Measurements from ENCODE around the gene PHF1.
A peak's percentile ranks its signal among the peaks of the same experiment; 100 is the strongest.
"Not testable (repeated sequence)": the region's sequence is repeated elsewhere in the genome, so short reads cannot be mapped to it uniquely, and the experiment has no call there.

The PHF1 gene

DNA sequence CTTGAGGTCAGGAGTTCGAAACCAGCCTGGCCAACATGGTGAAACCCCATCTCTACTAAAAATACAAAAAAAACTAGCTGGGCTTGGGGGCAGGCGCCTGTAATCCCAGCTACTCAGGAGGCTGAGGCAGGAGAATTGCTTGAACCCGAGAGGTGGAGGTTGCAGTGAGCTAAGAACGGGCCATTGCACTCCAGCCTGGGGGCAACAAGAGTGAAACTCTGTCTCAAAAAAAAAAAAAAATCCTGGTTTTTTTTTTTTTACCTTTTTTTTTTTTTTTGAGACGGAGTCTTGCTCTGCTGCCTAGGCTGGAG is 43.1 kb upstream of the PHF1 start:
- CTCF ChIA-PET, result interaction anchor here (1.7 kb wide), 1 partner anchor 23 kb away, joined by 5 read pairs; no protein-coding TSS in a partner anchor
- H3K4me1 ChIP-seq (ENCODE audit: control insufficient read depth, insufficient read depth, low read length); H3K9me3 ChIP-seq (ENCODE audit: control insufficient read depth, insufficient read depth, low read depth, low read length); H3K36me3 ChIP-seq (ENCODE audit: control insufficient read depth in 2 of 2, insufficient read depth in 1 of 2, low read length in 2 of 2); H3K4me3 ChIP-seq (ENCODE audit: low read depth, low read length); H3K27ac ChIP-seq (ENCODE audit: extremely low read depth, low read depth, low read length): not testable (repeated sequence)
- TF ChIP-seq, protein P1, sequence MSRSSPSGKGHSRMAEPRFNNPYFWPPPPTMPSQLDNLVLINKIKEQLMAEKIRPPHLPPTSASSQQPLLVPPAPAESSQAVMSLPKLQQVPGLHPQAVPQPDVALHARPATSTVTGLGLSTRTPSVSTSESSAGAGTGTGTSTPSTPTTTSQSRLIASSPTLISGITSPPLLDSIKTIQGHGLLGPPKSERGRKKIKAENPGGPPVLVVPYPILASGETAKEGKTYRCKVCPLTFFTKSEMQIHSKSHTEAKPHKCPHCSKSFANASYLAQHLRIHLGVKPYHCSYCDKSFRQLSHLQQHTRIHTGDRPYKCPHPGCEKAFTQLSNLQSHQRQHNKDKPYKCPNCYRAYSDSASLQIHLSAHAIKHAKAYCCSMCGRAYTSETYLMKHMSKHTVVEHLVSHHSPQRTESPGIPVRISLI (tag by site-specific recombination; IDR thresholded peaks at IDR 0.05), result peak; percentile 56; the same call in 1 of the 2 replicates
- POLR2A ChIA-PET, result interaction anchor here (0.7 to 1.2 kb wide), 2 partner anchors 78 to 213 kb away, joined by 3 to 7 read pairs; partner anchors contain the start of genes BAK1 and PFDN6

DNA sequence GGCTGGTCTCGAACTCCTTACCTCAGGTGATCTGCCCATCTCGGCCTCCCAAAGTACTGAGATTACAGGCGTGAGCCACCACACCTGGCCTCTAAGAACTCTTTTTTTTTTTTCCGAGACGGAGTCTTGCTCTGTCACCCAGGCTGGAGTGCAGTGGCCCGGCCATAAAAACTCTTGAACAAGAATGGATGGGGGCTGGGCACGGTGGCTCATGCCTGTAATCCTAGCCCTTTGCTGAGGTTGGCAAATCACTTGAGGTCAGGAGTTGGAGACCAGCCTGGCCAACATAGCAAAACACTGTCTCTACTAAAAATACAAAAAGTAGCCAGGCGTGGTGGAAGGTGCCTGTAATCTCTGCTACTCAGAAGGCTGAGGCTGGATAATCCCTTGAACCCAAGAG is 38.9 kb upstream of the PHF1 start:
- H3K4me1 ChIP-seq (ENCODE audit: control insufficient read depth, insufficient read depth, low read length), result peaks cover 19% of the 10 kb centered on the region
- H3K27ac ChIP-seq (ENCODE audit: extremely low read depth, low read depth, low read length); H3K36me3 ChIP-seq (ENCODE audit: control insufficient read depth in 2 of 2, insufficient read depth in 1 of 2, low read length in 2 of 2); H3K4me3 ChIP-seq (ENCODE audit: low read depth, low read length); H3K9me3 ChIP-seq (ENCODE audit: control insufficient read depth, insufficient read depth, low read depth, low read length); POLR2A ChIA-PET: not testable (repeated sequence)
- CTCF ChIA-PET, result interaction anchor here (0.6 to 1.3 kb wide), 5 partner anchors 12 to 319 kb away, joined by 3 to 8 read pairs (median 4); no protein-coding TSS in a partner anchor

DNA sequence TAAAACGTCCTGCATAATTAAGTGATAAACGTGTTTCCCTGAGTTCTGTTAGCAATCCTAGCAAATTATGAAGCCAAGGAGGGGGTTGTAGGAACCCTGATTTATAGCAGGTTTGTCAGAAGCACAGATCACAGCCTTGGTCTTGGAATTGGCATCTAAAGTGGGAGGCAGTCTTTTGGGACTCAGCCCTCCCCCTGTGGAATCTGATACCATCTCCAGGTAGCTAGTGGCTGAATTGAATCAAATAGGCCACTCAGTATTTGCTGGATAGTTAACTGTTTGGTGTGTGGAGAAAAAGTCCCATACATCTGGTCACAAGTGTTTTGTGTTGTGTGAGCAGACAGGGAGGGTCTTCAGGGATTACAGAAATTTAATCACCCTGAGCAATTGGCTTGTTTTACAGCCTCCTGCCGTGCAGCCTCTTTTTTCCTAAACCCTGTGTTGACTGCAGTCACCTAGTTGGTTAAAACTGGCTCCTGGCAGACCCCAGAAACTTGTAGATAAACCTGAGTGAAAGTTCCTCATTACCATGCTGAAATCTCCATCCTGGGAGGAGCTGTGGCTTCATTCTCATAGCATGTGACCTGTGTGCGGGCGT is 38.2 kb upstream of the PHF1 start:
- TF ChIP-seq ZNF785 (tag by site-specific recombination; IDR thresholded peaks at IDR 0.05) (no peak), BCL11A (tag by site-specific recombination; IDR thresholded peaks at IDR 0.05; ENCODE audit: low read depth) (no peak), ZNF169 (tag by site-specific recombination; IDR thresholded peaks at IDR 0.05) (no peak), ZNF274 (IDR thresholded peaks at IDR 0.05; ENCODE audit: low read length) (no peak), ZNF274 (tag by site-specific recombination; IDR thresholded peaks at IDR 0.05; ENCODE audit: borderline replicate concordance) (no peak), ZFP41 (tag by site-specific recombination; IDR thresholded peaks at IDR 0.05; ENCODE audit: borderline replicate concordance) (no peak), ZNF184 (tag by site-specific recombination; IDR thresholded peaks at IDR 0.05) (no peak), OVOL3 (tag by site-specific recombination; IDR thresholded peaks at IDR 0.05) (no peak), ZNF837 (tag by site-specific recombination; IDR thresholded peaks at IDR 0.05) (no peak), KLF7 (tag by site-specific recombination; IDR thresholded peaks at IDR 0.05; ENCODE audit: borderline replicate concordance) (no peak), ZNF658 (tag by site-specific recombination; IDR thresholded peaks at IDR 0.05) (no peak), ZBTB17 (tag by site-specific recombination; IDR thresholded peaks at IDR 0.05) (peak; percentile 32; the same call in 1 of the 2 replicates), SP7 (tag by site-specific recombination; IDR thresholded peaks at IDR 0.05) (0 out of 2 replicates have a peak, but pooled peaks have one; percentile 13), HOXC10 (CRISPR knock-in tag; IDR thresholded peaks at IDR 0.05) (no peak), ZEB2 (tag by site-specific recombination; IDR thresholded peaks at IDR 0.05) (no peak)
- TF ChIP-seq, protein P2, sequence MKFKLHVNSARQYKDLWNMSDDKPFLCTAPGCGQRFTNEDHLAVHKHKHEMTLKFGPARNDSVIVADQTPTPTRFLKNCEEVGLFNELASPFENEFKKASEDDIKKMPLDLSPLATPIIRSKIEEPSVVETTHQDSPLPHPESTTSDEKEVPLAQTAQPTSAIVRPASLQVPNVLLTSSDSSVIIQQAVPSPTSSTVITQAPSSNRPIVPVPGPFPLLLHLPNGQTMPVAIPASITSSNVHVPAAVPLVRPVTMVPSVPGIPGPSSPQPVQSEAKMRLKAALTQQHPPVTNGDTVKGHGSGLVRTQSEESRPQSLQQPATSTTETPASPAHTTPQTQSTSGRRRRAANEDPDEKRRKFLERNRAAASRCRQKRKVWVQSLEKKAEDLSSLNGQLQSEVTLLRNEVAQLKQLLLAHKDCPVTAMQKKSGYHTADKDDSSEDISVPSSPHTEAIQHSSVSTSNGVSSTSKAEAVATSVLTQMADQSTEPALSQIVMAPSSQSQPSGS (tag by site-specific recombination; IDR thresholded peaks at IDR 0.05; ENCODE audit: low read depth), result no peak
- TF ChIP-seq, protein P3, sequence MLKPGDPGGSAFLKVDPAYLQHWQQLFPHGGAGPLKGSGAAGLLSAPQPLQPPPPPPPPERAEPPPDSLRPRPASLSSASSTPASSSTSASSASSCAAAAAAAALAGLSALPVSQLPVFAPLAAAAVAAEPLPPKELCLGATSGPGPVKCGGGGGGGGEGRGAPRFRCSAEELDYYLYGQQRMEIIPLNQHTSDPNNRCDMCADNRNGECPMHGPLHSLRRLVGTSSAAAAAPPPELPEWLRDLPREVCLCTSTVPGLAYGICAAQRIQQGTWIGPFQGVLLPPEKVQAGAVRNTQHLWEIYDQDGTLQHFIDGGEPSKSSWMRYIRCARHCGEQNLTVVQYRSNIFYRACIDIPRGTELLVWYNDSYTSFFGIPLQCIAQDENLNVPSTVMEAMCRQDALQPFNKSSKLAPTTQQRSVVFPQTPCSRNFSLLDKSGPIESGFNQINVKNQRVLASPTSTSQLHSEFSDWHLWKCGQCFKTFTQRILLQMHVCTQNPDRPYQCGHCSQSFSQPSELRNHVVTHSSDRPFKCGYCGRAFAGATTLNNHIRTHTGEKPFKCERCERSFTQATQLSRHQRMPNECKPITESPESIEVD (tag by site-specific recombination; IDR thresholded peaks at IDR 0.05), result peak; percentile 55
- TF ChIP-seq, protein P4, sequence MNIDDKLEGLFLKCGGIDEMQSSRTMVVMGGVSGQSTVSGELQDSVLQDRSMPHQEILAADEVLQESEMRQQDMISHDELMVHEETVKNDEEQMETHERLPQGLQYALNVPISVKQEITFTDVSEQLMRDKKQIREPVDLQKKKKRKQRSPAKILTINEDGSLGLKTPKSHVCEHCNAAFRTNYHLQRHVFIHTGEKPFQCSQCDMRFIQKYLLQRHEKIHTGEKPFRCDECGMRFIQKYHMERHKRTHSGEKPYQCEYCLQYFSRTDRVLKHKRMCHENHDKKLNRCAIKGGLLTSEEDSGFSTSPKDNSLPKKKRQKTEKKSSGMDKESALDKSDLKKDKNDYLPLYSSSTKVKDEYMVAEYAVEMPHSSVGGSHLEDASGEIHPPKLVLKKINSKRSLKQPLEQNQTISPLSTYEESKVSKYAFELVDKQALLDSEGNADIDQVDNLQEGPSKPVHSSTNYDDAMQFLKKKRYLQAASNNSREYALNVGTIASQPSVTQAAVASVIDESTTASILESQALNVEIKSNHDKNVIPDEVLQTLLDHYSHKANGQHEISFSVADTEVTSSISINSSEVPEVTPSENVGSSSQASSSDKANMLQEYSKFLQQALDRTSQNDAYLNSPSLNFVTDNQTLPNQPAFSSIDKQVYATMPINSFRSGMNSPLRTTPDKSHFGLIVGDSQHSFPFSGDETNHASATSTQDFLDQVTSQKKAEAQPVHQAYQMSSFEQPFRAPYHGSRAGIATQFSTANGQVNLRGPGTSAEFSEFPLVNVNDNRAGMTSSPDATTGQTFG (tag by site-specific recombination; IDR thresholded peaks at IDR 0.05; ENCODE audit: borderline replicate concordance), result no peak
- Histone ChIP-seq H3K4me1 (ENCODE audit: control insufficient read depth, insufficient read depth, low read length) (peaks cover 19% of the 10 kb centered on the region), H3K36me3 (ENCODE audit: control insufficient read depth in 2 of 2, insufficient read depth in 1 of 2, low read length in 2 of 2) (no peaks in the 10 kb centered on the region), H3K4me3 (ENCODE audit: low read depth, low read length) (no peak overlapping the region), H3K27ac (ENCODE audit: extremely low read depth, low read depth, low read length) (no peak overlapping the region; the same call in 1 of the 2 replicates), H3K9me3 (ENCODE audit: control insufficient read depth, insufficient read depth, low read depth, low read length) (no peaks in the 10 kb centered on the region)
- ChIA-PET POLR2A (interaction anchor here (0.6 kb wide), 1 partner anchor 48 kb away, joined by 5 read pairs; no protein-coding TSS in a partner anchor), CTCF (interaction anchor here (0.6 to 1.3 kb wide), 6 partner anchors 12 to 226 kb away, joined by 3 to 8 read pairs (median 4); no protein-coding TSS in a partner anchor)
